HL-60/S4 (cell line): ENCODE measurements around the gene TDRD7.

Experiments used
- in situ Hi-C: fragments of 300-500 bp; cut with MboI; formaldehyde crosslinking; loops from 2 replicates; pipeline ENCODE4 v1.14.3; 2022; ENCODE audit warnings: low sequenced_read_pairs

The TDRD7 gene

GRCh38 chr9:97386265-97386633, 25.6 kb upstream of the TDRD7 start:
- in situ Hi-C loops: loop anchor here (10.0 to 25.0 kb wide), 2 partner anchors 229 to 524 kb away; partner anchors contain the start of gene ZNF782

GRCh38 chr9:97386733-97387503, 25.0 kb upstream of the TDRD7 start:
- in situ Hi-C loops: loop anchor here (10.0 to 25.0 kb wide), 2 partner anchors 228 to 525 kb away; partner anchors contain the start of gene ZNF782

DNA sequence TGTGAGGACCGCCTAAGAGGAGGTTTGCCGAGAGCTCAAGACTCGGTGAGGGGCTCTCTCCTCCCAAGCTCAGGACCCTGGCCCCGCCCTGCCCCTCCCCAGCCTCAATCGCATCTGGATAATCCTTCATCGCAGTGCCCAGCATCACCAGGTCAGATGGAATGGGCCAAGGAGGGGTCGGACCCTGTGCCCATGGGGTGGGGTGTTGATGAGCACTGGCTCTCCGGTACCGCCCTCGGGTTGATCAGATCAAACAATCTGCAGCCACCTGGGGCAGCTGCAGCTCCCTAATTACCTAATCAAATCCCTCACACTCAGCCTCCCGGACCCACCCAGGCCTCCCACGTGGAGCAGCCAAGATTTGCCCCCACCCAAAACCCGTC, 24.4 kb upstream of the TDRD7 start:
- in situ Hi-C loops: loop anchor here (10.0 to 25.0 kb wide), 2 partner anchors 227 to 525 kb away; partner anchors contain the start of gene ZNF782

DNA sequence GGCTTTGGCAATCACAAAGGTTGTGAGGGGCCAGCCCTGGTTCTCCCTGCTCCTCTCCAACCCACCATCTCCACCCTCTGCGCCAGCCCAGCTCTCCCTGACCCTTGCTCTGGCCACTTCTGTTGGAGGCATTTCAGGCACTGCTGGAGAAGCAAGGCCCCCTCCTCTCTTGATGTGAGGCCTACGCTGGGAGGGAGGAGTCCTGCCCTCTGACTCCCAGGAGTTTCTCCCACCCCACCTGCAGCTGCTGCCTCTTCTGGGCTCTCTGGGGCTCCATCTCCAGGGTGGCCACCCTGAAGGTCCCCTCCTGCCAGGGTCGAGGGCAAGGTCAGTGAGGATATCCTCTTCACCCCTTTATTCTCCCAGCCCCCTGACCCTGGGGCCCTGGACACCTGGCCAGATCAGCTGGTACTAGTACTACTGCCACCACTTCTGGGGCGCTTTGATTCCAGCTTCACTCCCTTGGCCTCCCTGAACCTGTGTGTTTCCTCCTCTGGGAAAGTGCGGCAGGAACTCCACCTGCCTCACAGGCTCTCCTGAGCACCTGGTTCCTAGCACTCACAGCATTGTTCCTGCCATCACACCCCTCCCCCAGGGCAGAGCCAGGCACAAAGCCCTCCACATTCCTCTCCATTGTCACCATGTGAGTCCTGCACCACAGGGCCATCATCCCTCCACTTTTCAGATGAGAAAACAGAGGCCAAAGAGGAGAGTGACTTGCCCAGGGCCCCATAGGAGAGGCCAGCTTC, 23.8 kb upstream of the TDRD7 start:
- in situ Hi-C loops: loop anchor here (10.0 to 25.0 kb wide), 2 partner anchors 227 to 526 kb away; partner anchors contain the start of gene ZNF782

GRCh38 chr9:97388721-97389238, 23.1 kb upstream of the TDRD7 start:
- in situ Hi-C loops: loop anchor here (10.0 to 25.0 kb wide), 2 partner anchors 226 to 526 kb away; partner anchors contain the start of gene ZNF782

DNA sequence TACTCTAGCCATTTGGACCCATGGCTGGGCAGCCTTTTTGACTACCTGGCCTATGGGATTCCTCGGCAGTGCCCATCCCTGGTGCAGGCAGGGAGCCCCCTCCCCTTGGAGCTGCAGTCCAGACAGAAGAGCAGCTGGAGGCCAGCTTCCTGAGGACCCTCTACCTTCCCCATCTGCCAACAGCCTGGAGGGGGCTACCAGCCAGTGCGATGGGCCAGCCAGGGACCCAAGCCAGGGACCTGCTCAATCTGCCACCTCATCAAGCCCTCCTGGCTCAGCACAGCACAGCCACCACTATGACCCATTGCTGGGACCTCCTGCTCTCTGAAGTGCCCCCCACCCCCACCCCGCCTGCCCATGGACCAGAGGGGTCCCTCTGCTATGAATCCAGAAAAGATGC, 22.6 kb upstream of the TDRD7 start:
- in situ Hi-C loops: loop anchor here (10.0 to 25.0 kb wide), 2 partner anchors 226 to 527 kb away; partner anchors contain the start of gene ZNF782

DNA sequence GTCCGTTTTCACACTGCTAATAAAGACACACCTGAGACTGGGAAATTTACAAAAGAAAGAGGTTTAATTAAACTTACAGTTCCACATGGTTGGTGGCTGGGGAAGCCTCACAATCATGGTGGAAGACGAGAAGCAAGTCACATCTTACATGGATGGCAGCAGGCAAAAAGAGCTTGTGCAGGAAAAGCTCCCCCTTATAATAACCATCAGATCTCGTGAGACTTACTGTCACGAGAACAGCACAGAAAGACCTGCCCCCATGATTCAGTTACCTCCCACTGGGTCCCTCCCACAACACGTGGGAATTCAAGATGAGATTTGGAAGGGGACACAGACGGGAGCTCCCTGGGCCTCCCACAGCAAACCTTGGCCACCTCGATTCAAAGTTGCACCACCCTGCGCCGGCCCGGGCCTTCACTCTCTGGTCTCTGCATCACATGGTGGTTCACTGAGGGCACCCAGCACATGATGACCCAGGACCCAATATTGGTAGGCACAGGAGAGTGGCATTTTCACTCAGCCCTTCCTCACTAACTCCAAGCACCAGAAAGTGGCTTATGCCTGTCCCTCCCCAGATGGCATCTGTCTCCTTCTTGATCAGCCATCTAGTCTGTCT, 21.0 kb upstream of the TDRD7 start:
- in situ Hi-C loops: loop anchor here (25.0 kb wide), 1 partner anchor 529 kb away; the partner anchor contains the start of gene ZNF782

GRCh38 chr9:97394881-97395280, 17.0 kb upstream of the TDRD7 start:
- in situ Hi-C loops: loop anchor here (25.0 kb wide), 1 partner anchor 533 kb away; the partner anchor contains the start of gene ZNF782

DNA sequence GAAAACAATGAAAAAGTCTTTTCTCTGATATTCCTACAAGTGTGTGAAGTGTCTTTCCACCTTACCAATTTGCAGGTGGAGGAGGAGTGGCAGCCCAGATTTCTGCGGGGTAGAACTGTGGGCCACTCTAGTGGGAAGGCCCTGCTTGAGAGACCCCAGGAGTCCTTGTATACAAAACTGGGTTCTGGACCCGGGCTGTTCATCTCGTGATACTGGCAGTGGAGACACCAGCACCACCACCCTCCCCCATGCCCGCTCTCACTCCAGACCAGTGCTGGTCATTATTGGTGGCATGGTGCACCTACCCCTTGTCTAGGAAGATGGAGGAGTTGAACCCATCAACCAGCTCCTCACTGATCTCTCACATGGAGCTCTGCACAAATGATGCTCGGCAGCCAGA, 16.2 kb upstream of the TDRD7 start:
- in situ Hi-C loops: loop anchor here (25.0 kb wide), 1 partner anchor 533 kb away; the partner anchor contains the start of gene ZNF782

DNA sequence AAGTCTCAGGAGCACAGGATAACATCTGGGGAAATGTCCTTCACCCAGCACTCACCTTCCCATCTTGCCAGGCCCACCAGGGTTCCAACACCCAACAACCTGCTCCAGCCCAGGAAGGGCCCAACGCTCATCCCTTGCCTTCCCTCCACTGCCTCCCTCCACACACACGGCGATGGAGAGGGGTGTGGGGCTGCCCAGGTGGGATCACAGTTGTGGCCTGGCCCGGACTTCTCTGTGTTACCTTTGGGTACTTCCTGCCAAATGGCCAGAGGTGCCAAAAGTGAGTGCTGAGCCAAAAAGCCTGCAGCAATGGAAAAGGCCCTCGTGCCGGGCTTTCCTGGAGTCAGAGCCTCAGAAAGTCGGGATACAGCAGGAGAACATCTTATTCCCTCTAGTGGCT, 15.6 kb upstream of the TDRD7 start:
- in situ Hi-C loops: loop anchor here (25.0 kb wide), 1 partner anchor 534 kb away; the partner anchor contains the start of gene ZNF782

DNA sequence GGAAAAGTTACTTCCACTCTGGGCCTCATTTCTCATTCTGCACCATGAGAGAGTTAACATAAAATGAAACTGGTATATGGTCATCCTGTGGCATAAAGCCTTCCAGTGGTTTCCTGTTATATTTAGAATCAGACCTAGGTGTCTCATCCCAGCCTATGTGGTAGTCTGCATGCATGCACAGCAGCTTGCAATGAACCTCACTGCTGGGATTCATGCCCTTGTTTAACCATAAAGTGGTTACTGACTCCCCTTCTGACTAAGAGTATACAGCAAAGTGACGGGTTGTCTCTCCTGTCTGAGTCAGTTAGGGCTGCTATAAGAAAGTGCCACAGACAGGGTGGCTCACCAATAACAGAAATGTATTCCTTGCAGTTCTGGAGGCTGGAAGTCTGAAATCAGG, 14.7 kb upstream of the TDRD7 start:
- in situ Hi-C loops: loop anchor here (25.0 kb wide), 1 partner anchor 535 kb away; the partner anchor contains the start of gene ZNF782

DNA sequence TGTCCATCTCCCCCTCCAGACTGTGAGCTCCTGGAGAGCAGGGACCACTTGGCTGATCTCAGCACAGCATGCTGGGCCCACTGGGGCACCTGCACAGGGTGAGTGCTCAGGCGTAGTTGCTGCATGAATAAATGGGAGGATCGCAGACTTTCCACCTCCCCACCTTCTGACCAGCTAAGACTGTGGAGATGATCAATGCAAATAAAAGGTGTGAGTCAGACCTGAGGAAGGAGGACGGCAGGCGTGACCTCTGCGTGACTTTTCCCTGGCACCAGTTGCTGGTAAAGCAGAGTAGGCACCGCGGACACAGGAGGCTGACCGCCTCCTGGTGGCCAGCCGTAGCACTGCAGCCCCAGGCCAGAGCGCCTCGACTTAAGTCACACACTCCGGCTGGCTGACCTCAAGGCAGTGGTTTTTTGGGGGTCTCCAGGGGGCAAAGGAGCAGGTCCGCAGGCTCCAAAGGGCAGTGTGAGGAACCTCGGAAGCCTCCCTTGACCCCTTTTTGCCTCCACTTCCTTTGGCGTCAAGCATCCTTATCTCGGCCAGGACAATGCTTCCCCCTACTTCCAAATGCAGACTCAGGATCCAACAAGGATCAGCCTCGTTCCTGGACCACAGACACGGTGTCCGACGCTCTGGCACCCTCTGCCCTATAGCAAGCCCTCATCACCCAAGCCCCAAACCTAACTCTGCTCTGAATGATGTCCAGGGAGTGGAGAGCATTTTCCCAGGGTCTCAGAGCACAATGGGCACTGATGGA, 12.7 kb upstream of the TDRD7 start:
- in situ Hi-C loops: loop anchor here (25.0 kb wide), 1 partner anchor 537 kb away; the partner anchor contains the start of gene ZNF782

DNA sequence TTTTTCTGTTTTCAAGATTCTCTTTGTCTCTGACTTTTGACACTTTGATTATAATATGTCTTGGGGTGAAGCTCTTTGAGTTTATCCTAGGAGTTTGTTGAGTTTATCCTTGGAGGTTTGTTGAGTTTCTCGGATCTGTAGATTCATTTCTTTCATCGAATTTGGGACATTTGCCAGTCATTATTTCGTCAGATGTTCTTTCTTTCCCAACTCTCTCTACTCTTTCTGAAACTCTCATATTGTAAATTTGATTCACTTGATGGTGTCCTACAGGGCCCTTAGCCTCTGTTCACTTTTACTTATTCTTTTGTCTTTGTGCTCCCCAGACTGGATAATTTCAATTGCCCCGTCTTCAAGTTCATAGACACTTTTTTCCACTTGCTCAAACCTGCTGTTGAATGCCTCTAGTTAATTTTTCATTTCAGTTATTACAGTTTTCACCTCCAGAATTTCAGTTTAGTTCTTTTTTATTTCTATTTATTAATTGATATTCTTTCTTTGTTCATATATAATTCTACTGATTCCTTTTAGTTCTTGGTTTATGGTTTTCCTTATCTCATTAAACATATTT, 8.1 kb upstream of the TDRD7 start:
- in situ Hi-C loops: no loop called here

DNA sequence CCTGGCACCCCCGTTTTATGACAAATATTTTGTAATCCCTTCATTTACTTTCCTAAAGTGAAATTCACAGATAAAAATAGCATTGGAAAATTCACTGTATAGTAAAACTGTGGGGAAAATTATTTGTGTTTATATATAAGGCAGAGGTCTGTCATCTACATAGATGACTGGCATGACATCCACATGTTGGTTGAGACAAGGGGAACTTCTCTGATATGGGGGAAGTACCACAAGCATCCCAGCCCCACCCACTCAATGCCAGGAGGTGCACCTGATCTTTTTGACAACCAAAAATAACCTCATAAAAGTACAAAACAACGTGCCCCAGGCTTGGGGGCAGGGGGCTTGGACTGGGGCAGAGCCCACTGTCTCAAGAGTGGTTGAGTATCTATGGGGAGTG, 6.3 kb upstream of the TDRD7 start:
- in situ Hi-C loops: no loop called here

- in situ Hi-C loops: no loop called here
These were observed 5.2 kb upstream of the TDRD7 start for GRCh38 chr9:97406620-97407177.

GRCh38 chr9:97408562-97408961, 3.3 kb upstream of the TDRD7 start:
- in situ Hi-C loops: no loop called here

DNA sequence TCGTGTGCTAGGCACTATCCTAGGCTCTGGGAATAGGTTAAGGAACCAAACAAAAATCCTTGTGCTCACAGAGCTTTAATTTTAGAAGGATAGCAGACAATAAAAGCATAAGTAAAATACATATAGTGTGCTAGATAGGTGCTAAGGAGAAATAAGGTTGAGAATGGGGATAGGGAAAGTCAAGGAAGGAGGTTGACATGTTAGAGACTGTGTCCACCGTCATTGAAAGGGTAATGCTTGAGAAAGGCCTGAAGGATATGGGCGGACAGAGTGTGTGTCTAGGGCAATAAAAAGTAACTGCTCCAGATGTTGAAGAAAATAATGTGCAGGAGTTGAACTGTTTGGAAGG, 482 bp upstream of the TDRD7 start:
- in situ Hi-C loops: no loop called here

DNA sequence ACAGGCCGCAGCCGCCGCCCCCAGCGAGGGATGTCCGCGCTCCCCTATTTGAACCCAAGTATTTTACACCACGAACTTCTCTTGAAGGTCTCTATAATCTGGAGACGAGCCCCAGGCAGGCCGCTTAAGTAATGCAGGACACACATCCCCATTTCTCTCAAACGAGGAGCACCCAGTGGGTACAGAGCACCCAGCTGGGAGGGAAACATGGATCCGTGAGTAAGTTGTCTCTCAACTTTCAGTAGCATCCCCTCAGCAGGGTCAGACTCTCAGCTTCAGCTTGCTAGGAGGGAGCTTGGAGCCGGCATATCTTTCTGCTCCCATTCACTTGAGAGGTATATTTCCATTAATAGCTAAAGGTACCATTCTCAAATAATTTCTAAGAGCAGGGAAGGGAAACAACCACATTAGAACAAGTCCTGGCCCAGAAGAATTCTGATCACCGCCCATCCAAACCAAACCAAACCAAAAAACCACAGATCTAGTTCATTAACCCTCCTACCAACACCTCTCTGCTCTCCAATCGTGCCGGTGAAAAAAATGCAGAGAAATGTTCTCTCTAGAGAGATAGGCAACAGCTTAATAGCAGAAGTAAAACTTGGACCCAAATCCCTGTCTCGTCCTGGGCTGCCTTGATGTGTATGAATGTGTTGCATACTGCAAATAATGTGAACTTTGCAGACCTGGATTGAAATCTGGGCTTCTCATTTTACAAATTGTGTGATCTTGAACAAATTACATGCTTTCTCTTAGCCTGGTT, 910 bp downstream of the TDRD7 start:
- in situ Hi-C loops: no loop called here

DNA sequence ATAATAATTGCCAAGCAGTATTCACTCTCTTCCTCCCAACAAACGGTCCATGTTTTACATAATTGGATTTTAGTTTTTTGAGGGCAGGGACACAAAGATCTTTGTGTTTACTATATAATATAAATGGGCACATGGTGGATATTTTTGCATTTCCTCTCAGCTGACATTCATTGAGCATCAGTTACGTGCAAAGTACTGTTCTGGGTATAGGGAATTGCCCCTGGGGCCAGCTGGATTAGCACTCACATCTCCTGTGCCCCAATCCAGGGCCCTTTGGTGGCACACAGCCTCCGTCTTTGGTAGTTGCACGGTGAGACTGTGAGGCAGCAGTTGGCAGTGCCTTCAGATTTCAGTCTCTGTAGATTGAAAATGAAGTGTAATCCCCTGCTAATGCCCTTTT, 1.6 kb downstream of the TDRD7 start:
- in situ Hi-C loops: no loop called here
